NT2/D1 (cell line): ENCODE measurements around the gene GPSM1.

Source experiments
- DNase-seq: peaks from one replicate; pipeline ENCODE4 v3.0.0-alpha.2; 2011; ENCODE audit warnings: low read depth, low spot score
- H3K27me3 ChIP-seq: 2 replicates; pipeline ENCODE4 v1.6.0; 2011; ENCODE audit warnings: mild to moderate bottlenecking; ENCODE audit not compliant: insufficient read length, insufficient read depth
- H3K36me3 ChIP-seq: 2 replicates; pipeline ENCODE4 v1.6.1; 2011; ENCODE audit warnings: mild to moderate bottlenecking, low read length, mixed read lengths; ENCODE audit not compliant: insufficient read depth, insufficient read length
- H3K4me1 ChIP-seq: 2 replicates; pipeline ENCODE4 v1.5.1; 2011; ENCODE audit not compliant: insufficient read depth, insufficient read length
- H3K4me3 ChIP-seq: 2 replicates; pipeline ENCODE4 v1.5.1; 2011; ENCODE audit warnings: low read depth; ENCODE audit not compliant: insufficient read length
- H3K9ac ChIP-seq: 2 replicates; pipeline ENCODE4 v1.6.0; 2011; ENCODE audit warnings: low read depth; ENCODE audit not compliant: insufficient read length
- H3K9me3 ChIP-seq: 2 replicates; pipeline ENCODE4 v1.5.1; 2011; ENCODE audit warnings: mild to moderate bottlenecking, low read length; ENCODE audit not compliant: insufficient read depth
- SUZ12 ChIP-seq: IDR thresholded peaks from 2 replicates; pipeline ENCODE4 v1.6.1; 2011; ENCODE audit not compliant: insufficient read length, insufficient read depth; ENCODE audit errors: extremely low read depth
- YY1 ChIP-seq: IDR thresholded peaks from 2 replicates; pipeline ENCODE4 v1.6.1; 2011; ENCODE audit not compliant: insufficient read length, insufficient read depth
- ZNF274 ChIP-seq: IDR thresholded peaks from 2 replicates; pipeline ENCODE4 v1.6.1; 2011; ENCODE audit warnings: mild to moderate bottlenecking, low read depth, low read length

Gene GPSM1

GRCh38 chr9:136281421-136282271, 45.7 kb upstream of the GPSM1 start:
- Histone ChIP-seq H3K4me1 (peaks cover 17% of the 10 kb centered on the region), H3K36me3 (no peaks in the 10 kb centered on the region), H3K9me3 (no peaks in the 10 kb centered on the region; the same call in 1 of the 2 replicates), H3K9ac (no peak overlapping the region), H3K27me3 (no peaks in the 10 kb centered on the region), H3K4me3 (no peak overlapping the region)
- no peak for DNase-seq
- TF ChIP-seq ZNF274 (no peak), SUZ12 (no peak), YY1 (no peak)

GRCh38 chr9:136282272-136282861, 45.0 kb upstream of the GPSM1 start:
- H3K4me3 ChIP-seq: no peak overlapping the region
- H3K9ac ChIP-seq: no peak overlapping the region

GRCh38 chr9:136283291-136284235, 43.8 kb upstream of the GPSM1 start:
- peaks cover 17% of the 10 kb centered on the region for H3K4me1 ChIP-seq
- no peaks in the 10 kb centered on the region for H3K36me3 ChIP-seq
- no peaks in the 10 kb centered on the region; the same call in 1 of the 2 replicates for H3K9me3 ChIP-seq
- peak; percentile 65 for DNase-seq
- no peak for TF ChIP-seq ZNF274
- TF ChIP-seq SUZ12: no peak
- TF ChIP-seq YY1: no peak
- H3K4me3 ChIP-seq: no peak overlapping the region
- no peaks in the 10 kb centered on the region for H3K27me3 ChIP-seq
- peak overlapping the region; percentile 36 for H3K9ac ChIP-seq

More at GRCh38 chr9:136282272-136282861, 45.0 kb upstream of the GPSM1 start:
- TF ChIP-seq ZNF274 (no peak), YY1 (no peak), SUZ12 (no peak)
- H3K9me3 ChIP-seq: no peaks in the 10 kb centered on the region; the same call in 1 of the 2 replicates
- H3K36me3 ChIP-seq: no peaks in the 10 kb centered on the region
- H3K4me1 ChIP-seq: peaks cover 17% of the 10 kb centered on the region
- no peak for DNase-seq
- no peaks in the 10 kb centered on the region for H3K27me3 ChIP-seq

- peak overlapping the region; percentile 8 for H3K9ac ChIP-seq
- H3K4me3 ChIP-seq: no peak overlapping the region
- no peak for DNase-seq
- H3K36me3 ChIP-seq: no peaks in the 10 kb centered on the region
- no peaks in the 10 kb centered on the region; the same call in 1 of the 2 replicates for H3K9me3 ChIP-seq
- H3K27me3 ChIP-seq: no peaks in the 10 kb centered on the region
- TF ChIP-seq YY1 (no peak), ZNF274 (no peak), SUZ12 (no peak)
- peaks cover 17% of the 10 kb centered on the region for H3K4me1 ChIP-seq
Measured at GRCh38 chr9:136284311-136284710, 43.0 kb upstream of the GPSM1 start.

- no peak for DNase-seq
- Histone ChIP-seq H3K36me3 (no peaks in the 10 kb centered on the region), H3K9me3 (no peaks in the 10 kb centered on the region), H3K4me3 (no peak overlapping the region), H3K27me3 (no peaks in the 10 kb centered on the region), H3K4me1 (peaks cover 17% of the 10 kb centered on the region), H3K9ac (no peak overlapping the region)
- no peak for TF ChIP-seq ZNF274
- TF ChIP-seq SUZ12: no peak
- TF ChIP-seq YY1: no peak
Measured at GRCh38 chr9:136284951-136285350, 42.4 kb upstream of the GPSM1 start.

- H3K36me3 ChIP-seq: no peaks in the 10 kb centered on the region
- no peaks in the 10 kb centered on the region for H3K9me3 ChIP-seq
- no peak for TF ChIP-seq SUZ12
- TF ChIP-seq YY1: no peak
- no peak for TF ChIP-seq ZNF274
- H3K4me1 ChIP-seq: peaks cover 21% of the 10 kb centered on the region
- H3K4me3 ChIP-seq: no peak overlapping the region
- H3K27me3 ChIP-seq: no peaks in the 10 kb centered on the region
- H3K9ac ChIP-seq: no peak overlapping the region
- DNase-seq: no peak
Measured at GRCh38 chr9:136285501-136286358, 41.6 kb upstream of the GPSM1 start.
